Amniotic stem cell (primary cell): ENCODE results near the gene RACGAP1.

ENCODE experiments used
- DNase-seq: peaks from one replicate; lab custom pipeline; 2025; lab: John Stamatoyannopoulos, UW

Gene RACGAP1

DNA sequence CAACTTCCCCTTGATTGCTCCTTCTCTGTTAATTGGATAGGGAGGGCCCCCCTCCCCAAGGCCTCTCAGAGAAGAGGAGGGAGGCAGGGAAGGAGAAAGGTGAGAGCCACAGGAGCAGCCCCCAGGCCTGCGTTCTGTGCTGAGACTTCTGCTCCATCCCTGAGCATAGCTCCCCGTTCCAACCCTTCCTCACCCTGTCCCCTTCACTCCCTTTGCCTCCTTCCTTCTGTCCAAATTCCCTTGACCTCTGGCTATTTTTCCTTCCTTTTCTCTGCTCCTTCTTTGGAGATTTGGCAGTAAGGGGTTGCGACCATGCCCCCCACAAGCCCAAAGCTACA, 31.3 kb upstream of the RACGAP1 start:
- no peak for DNase-seq

DNA sequence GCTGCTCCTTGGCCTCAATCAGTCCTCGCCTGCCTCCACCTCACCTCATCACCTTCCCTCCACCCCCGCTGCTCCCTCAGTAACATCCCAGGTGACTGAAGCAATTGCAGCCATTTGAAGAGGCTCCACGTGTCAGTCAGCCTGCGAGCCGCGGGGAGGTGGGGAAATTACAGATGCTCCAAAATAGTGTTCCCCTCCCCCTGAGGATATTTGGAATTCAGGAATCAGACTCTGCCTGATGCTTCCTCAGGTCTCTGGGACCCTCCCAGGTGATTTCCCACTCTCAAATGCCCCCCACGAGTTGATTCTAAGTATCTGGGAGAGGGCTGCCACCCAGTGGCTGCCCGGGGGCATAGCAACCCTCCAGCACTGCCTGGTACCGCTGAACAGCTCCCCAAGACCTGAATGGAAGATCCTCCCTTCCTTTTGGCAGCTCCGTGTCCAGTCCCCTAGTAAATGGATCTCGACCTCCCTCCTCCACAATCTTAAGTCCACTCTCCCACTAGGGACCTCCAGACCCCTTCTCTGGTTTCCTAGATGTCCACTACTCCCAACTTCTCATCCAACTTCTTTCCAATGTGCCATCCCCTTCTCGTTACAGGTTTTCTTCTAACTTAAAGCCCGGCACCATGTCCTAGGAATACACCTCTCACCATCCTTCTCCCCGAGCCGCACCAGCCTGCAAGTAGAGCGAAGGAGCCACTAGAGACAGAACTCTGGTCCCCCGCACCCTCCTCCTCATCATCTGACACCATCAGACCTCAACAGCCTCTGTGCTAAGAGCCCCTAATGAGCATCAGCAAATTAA, 30.7 kb upstream of the RACGAP1 start:
- DNase-seq: no peak

- no peak for DNase-seq
Measured at GRCh38 chr12:50053583-50053982, 28.3 kb upstream of the RACGAP1 start.

- no peak for DNase-seq
Measured at GRCh38 chr12:50052964-50053363, 27.7 kb upstream of the RACGAP1 start.

DNA sequence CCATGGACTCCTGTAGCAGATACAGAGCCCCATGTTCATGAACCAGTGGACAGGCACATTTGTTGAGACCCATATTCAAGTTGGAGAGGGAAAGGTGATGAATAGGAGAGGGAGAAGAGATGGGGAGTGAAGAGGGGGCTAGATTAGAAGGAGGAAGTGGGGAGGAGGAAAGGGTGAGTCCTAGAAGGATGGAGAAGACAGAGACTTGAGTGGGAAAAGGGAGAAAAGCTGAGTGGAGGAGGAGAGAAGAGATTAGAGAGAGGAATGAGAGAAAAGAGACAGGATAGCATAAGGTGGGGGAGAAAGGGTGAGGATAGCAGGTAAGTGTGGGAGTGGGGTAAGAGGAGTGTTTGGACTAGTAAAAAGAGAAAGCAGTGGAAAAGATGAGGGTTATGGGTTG, 27.2 kb upstream of the RACGAP1 start:
- no peak for DNase-seq

DNA sequence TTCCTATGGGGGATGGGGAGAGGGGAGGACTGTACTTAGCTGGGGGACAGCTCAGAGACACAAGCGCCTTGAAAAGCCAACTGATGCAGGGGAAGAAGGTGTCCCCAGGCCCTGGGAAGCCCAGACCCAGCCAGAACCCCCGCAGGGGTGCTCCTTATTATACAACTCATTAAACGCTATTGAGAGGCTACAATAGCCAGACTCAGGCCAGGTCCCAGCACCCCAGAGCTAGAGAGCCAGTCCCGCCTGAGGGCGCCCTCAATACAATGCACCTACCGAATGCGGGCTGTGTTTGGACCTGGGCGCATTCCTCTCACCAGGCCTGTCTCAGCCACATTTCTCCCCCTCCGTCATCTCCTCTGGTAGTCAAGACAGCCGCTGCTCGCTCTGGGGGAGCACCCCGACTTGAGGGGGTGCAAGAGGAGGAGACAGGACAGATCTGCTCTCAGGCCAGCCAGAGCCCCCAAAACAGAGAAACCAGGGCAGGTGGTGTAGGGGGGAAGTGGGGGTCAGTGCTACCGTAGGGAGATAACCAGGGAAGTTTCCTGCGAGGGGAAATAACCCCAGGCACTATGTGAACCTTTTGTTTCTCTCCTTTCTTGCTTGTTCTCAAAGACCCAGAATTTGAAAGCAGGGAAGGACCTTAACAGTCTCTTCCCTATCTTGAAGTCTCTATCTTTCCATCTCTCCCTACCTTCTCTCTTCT, 26.0 kb upstream of the RACGAP1 start:
- no peak for DNase-seq

- no peak for DNase-seq
Measured at GRCh38 chr12:50050410-50051098, 25.3 kb upstream of the RACGAP1 start.

- no peak for DNase-seq
Measured at GRCh38 chr12:50050119-50050385, 24.8 kb upstream of the RACGAP1 start.

- DNase-seq: no peak
Measured at GRCh38 chr12:50049254-50050118, 24.2 kb upstream of the RACGAP1 start.

DNA sequence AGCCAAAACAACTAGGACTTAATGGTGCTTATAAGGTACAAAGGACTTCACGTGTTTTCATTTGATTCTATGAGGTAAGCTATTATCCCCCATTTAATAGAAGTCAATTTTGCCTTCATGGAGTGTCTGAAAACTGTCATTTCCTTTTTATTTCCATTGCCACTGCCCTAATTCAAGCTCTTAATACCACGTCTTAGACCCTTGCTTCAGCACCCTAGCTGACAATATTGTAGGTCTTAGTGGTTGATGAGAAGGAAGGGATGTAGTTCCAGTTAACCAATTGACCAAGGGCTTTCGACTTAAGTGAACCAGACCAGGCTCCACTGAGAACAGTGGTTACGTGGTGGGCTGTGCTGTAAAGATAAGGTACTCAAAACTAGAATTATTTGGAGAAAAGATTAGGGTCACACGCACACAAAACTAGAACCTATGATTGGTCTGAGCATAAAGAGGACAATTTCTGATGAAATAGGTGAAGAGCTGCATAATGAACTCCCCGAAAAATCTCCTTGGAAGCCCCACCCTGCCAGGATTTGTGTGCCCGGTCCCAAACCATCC, 22.5 kb upstream of the RACGAP1 start:
- DNase-seq: no peak

- no peak for DNase-seq
Measured at GRCh38 chr12:50043854-50044253, 18.6 kb upstream of the RACGAP1 start.

GRCh38 chr12:50043308-50043707, 18.0 kb upstream of the RACGAP1 start:
- no peak for DNase-seq

GRCh38 chr12:50042693-50043092, 17.4 kb upstream of the RACGAP1 start:
- DNase-seq: no peak

GRCh38 chr12:50041962-50042361, 16.7 kb upstream of the RACGAP1 start:
- DNase-seq: no peak

GRCh38 chr12:50041062-50041860, 16.0 kb upstream of the RACGAP1 start:
- DNase-seq: no peak

DNA sequence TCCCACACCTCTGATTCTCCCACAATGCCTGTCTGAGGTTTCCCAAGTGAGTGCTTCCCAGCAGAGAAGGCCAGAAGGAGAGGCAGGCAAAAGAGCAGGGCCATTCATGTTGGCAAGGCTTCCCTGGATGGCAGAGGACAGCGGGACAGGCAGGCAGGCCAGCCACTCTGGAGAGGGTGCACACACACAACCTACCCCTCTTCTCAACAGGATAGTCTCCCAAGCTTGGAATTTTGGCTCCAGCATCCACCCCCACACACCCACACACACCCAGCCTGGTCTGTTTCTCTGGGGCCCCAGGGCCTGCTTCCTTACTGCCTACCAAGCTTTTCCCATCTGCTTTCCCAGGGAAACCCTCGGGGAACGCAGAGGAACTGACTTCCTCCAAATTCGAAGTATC, 15.4 kb upstream of the RACGAP1 start:
- DNase-seq: no peak

DNA sequence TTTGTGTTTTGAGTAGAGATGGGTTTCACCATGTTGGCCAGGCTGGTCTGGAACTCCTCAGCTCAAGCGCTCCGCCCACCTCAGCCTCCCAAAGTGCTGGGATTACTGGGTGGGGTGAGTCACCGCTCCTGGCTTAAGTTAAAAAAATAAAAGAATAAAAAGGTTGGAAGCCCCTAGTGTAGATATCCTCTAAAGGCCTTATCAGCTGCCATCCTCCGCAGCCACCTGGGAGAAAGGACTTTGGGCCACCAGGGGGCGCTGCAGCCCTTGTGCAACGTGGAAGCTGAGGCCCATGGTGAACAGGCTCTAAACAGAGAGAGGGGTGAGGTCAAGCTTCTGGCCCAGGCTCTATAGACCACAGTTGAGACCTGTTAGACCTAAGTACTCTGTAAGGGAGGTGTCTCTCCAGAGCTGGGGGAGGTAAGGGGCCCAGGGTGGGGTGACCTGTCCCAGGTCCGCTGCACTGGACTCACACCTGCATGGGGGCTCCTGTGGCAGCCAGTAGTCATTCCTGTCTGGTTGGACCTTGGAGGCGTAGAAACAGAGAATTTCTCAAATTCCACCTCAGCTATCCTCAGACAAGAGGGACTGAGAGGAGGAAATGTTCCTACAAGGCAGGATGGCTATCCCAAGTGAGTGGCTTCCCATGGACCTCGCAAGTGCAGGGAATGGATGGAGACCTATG, 14.0 kb upstream of the RACGAP1 start:
- DNase-seq: peak; percentile 40

GRCh38 chr12:50038336-50038735, 13.0 kb upstream of the RACGAP1 start:
- DNase-seq: no peak

- DNase-seq: no peak
Measured at GRCh38 chr12:50032854-50033581, 7.7 kb upstream of the RACGAP1 start.

- no peak for DNase-seq
Measured at GRCh38 chr12:50032515-50032853, 7.2 kb upstream of the RACGAP1 start.
